Thyroid gland (tissue), 4 donors: Measurements from ENCODE around the gene PTDSS2. TPM values are rescaled to one million over a fixed set of nuclear protein-coding genes. Genes with fewer than 3 reads are reported as not detected.

ENCODE experiments used
- DNase-seq, 2 donors: peaks; one replicate each; pipeline ENCODE4 v3.0.0-alpha.2; 2019
- H3K27ac ChIP-seq, 3 donors: fragments of 200-600 bp; sonication (generic); 1 replicate in 2 of 3; 2 replicates in 1 of 3; pipeline ENCODE4 v1.5.1; 2016 to 2019; ENCODE audit warnings: mild to moderate bottlenecking in 1 of 3, moderate library complexity in 1 of 3
- H3K27me3 ChIP-seq: fragments of 200-600 bp; sonication (generic); one replicate; pipeline ENCODE4 v1.5.1; 2019
- H3K36me3 ChIP-seq, 2 donors: fragments of 200-600 bp; sonication (generic); one replicate each; pipeline ENCODE4 v1.5.1; 2016 to 2019
- H3K4me1 ChIP-seq, 2 donors: fragments of 200-600 bp; sonication (generic); one replicate each; pipeline ENCODE4 v1.5.1; 2017 to 2019
- H3K4me3 ChIP-seq, 3 donors: fragments of 200-600 bp; sonication (generic); replicated peaks in 1 of 3; 1 replicate in 2 of 3; 2 replicates in 1 of 3; pipeline ENCODE4 v1.5.1; 2016; ENCODE audit warnings: mild to moderate bottlenecking in 1 of 3
- H3K9me3 ChIP-seq: fragments of 200-600 bp; sonication (generic); one replicate; pipeline ENCODE4 v1.5.1; 2017
- CTCF ChIP-seq, 6 experiments: fragments of 200-600 bp in 3 of 6; fragments of 450-650 bp in 3 of 6; sonication (generic) in 3 of 6; IDR thresholded peaks; one replicate each; pipeline ENCODE4 v1.5.1; 2016 to 2019; ENCODE audit warnings: antibody characterized with exemption in 6 of 6, mild to moderate bottlenecking in 2 of 6, inconsistent platforms in 1 of 6, moderate library complexity in 1 of 6
- POLR2A ChIP-seq, 2 donors: fragments of 450-650 bp; IDR thresholded peaks; one replicate each; pipeline ENCODE4 v1.6.1; 2017; ENCODE audit warnings: antibody characterized with exemption in 2 of 2, mild to moderate bottlenecking in 2 of 2, moderate library complexity in 1 of 2
- WGBS, 2 donors: methylation state at CpG; one replicate each; pipeline ENCODE4 v1.1.5; 2017; 5-methylcytosine and 5-hydroxymethylcytosine counted together
- intact Hi-C: fragments of 100-400 bp; cut with DNase I; formaldehyde crosslinking; loops from one replicate; pipeline ENCODE4 v1.15.1; 2023
- total RNA-seq, 4 donors: library from RNA; depleted of rRNA; stranded (reverse); fragments of >200 nt; gene quantifications; one replicate each; pipeline ENCODE4 v1.2.3, GENCODE V29; 2016

Gene PTDSS2
- total RNA-seq, 4 donors from 2014 or later: 40.8 to 69.9 (median 41.7) TPM

- no peaks in the 10 kb centered on the region for H3K36me3 ChIP-seq
- intact Hi-C loops: no loop called here
- no peaks in the 10 kb centered on the region for H3K27me3 ChIP-seq
- H3K4me1 ChIP-seq: peaks cover 11 to 22% of the 10 kb centered on the region in 2 donors
- DNase-seq: no peak
- H3K27ac ChIP-seq: no peak overlapping the region
- H3K4me3 ChIP-seq: no peak overlapping the region
- 68 to 75% methylated on average over 7 to 12 of the region's 13 CpGs for WGBS, 2 donors
- TF ChIP-seq POLR2A (IDR thresholded peaks at IDR 0.05) (no peak), CTCF (IDR thresholded peaks at IDR 0.05) (no peak)
- H3K9me3 ChIP-seq: no peaks in the 10 kb centered on the region
Observed at GRCh38 chr11:441043-441417, 9.0 kb upstream of the PTDSS2 start.

- Histone ChIP-seq H3K27ac (no peak within 1 kb of the TSS), H3K9me3 (no peaks in the 10 kb centered on the region), H3K27me3 (no peaks in the 10 kb centered on the region), H3K4me3 (peak within 1 kb of the TSS in 1 of 3 donors; percentile 26), H3K36me3 (no peaks in the 10 kb centered on the region), H3K4me1 (peaks cover 11 to 22% of the 10 kb centered on the region in 2 donors)
- peak in 1 of 2 donors; percentile 29 for TF ChIP-seq POLR2A (IDR thresholded peaks at IDR 0.05)
- TF ChIP-seq CTCF (IDR thresholded peaks at IDR 0.05): no peak
- WGBS, 2 donors: 31 to 38% methylated on average over 6 to 9 of the region's 35 CpGs
- peak; percentile 69 to 82 for DNase-seq
- intact Hi-C loops: no loop called here
Observed at GRCh38 chr11:441418-442274, 8.4 kb upstream of the PTDSS2 start, which contains the start of gene ANO9. Gene ANO9, minus strand, starts transcription at chr11:442011. Its CDS starts 85 bp downstream, at chr11:441926.

GRCh38 chr11:442611-443081 lies 7.4 kb upstream of the PTDSS2 start:
- intact Hi-C loops: no loop called here
- TF ChIP-seq CTCF (IDR thresholded peaks at IDR 0.05) (no peak), POLR2A (IDR thresholded peaks at IDR 0.05) (no peak)
- no peak overlapping the region for H3K4me3 ChIP-seq

GRCh38 chr11:443542-444199 lies 6.4 kb upstream of the PTDSS2 start:
- Histone ChIP-seq H3K4me1 (peaks cover 15 to 26% of the 10 kb centered on the region in 2 donors), H3K36me3 (no peaks in the 10 kb centered on the region), H3K9me3 (no peaks in the 10 kb centered on the region), H3K4me3 (no peak overlapping the region), H3K27ac (peak overlapping the region in 2 of 3 donors; percentile 41 to 78), H3K27me3 (no peaks in the 10 kb centered on the region)
- intact Hi-C loops: no loop called here
- no peak for TF ChIP-seq CTCF (IDR thresholded peaks at IDR 0.05)
- no peak for TF ChIP-seq POLR2A (IDR thresholded peaks at IDR 0.05)
- WGBS, 2 donors: 77 to 81% methylated on average over 16 of the region's 16 CpGs
- DNase-seq: no peak

More at GRCh38 chr11:442611-443081, 7.4 kb upstream of the PTDSS2 start:
- Histone ChIP-seq H3K27me3 (no peaks in the 10 kb centered on the region), H3K36me3 (no peaks in the 10 kb centered on the region), H3K9me3 (no peaks in the 10 kb centered on the region), H3K4me1 (peaks cover 11 to 22% of the 10 kb centered on the region in 2 donors), H3K27ac (no peak overlapping the region)
- WGBS, 2 donors: 76% methylated on average over 10 of the region's 16 CpGs; no CpG with 5 or more reads in 1 of the 2 donors
- DNase-seq: no peak
